KMS-11 (cell line): ENCODE results near the gene CPZ.
"Not testable (repeated sequence)": the region's sequence is repeated elsewhere in the genome, so short reads cannot be mapped to it uniquely, and the experiment has no call there.

Experiments
- H2AFZ ChIP-seq: fragments of 200-600 bp; sonication (generic); 2 replicates; pipeline ENCODE4 v1.6.1; 2016; ENCODE audit warnings: antibody characterized with exemption, mixed run types, low read depth
- H3K27ac ChIP-seq: fragments of 200-600 bp; sonication (generic); 2 replicates; pipeline ENCODE4 v1.6.1; 2016; ENCODE audit warnings: mild to moderate bottlenecking, mixed run types
- H3K27me3 ChIP-seq: fragments of 200-600 bp; sonication (generic); 2 replicates; pipeline ENCODE4 v1.6.1; 2017; ENCODE audit warnings: mild to moderate bottlenecking, low read depth, mixed run types, moderate library complexity; ENCODE audit not compliant: insufficient read depth
- H3K36me3 ChIP-seq: fragments of 200-600 bp; sonication (generic); 2 replicates; pipeline ENCODE4 v1.6.1; 2017; ENCODE audit warnings: mild to moderate bottlenecking, mixed run types; ENCODE audit not compliant: insufficient read depth
- H3K4me1 ChIP-seq: fragments of 200-600 bp; sonication (generic); 2 replicates; pipeline ENCODE4 v1.6.1; 2016; ENCODE audit warnings: mild to moderate bottlenecking, low read depth, mixed run types; ENCODE audit not compliant: poor library complexity, severe bottlenecking
- H3K4me2 ChIP-seq: fragments of 200-600 bp; sonication (generic); 2 replicates; pipeline ENCODE4 v1.7.0; 2016; ENCODE audit warnings: mild to moderate bottlenecking, mixed run types
- H3K4me3 ChIP-seq: fragments of 200-600 bp; sonication (generic); IDR thresholded peaks from 2 replicates; pipeline ENCODE4 v1.6.1; 2017; ENCODE audit warnings: low read depth, low read length, mixed read lengths; ENCODE audit not compliant: insufficient read depth
- H3K79me2 ChIP-seq: fragments of 200-600 bp; sonication (generic); 2 replicates; pipeline ENCODE4 v1.6.1; 2016; ENCODE audit warnings: low read depth, mixed run types; ENCODE audit not compliant: insufficient read depth
- H3K9ac ChIP-seq: fragments of 200-600 bp; sonication (generic); 2 replicates; pipeline ENCODE4 v1.6.1; 2016; ENCODE audit warnings: mild to moderate bottlenecking, mixed run types
- H4K20me1 ChIP-seq: fragments of 200-600 bp; sonication (generic); 2 replicates; pipeline ENCODE4 v1.6.1; 2016; ENCODE audit warnings: mild to moderate bottlenecking, mixed run types; ENCODE audit not compliant: insufficient read depth
- CTCF ChIP-seq: fragments of 200-600 bp; sonication (generic); conservative IDR thresholded peaks from 2 replicates; pipeline ENCODE4 v1.6.1; 2017; ENCODE audit warnings: low read depth, mild to moderate bottlenecking, antibody characterized with exemption, low read length, moderate library complexity, mixed read lengths

CPZ gene

GRCh38 chr4:8573266-8573665 lies 19.3 kb upstream of the CPZ start:
- H3K79me2 ChIP-seq: no peaks in the 10 kb centered on the region
- TF ChIP-seq CTCF: no peak
- no peak overlapping the region for H3K27ac ChIP-seq
- no peaks in the 10 kb centered on the region for H3K27me3 ChIP-seq
- H3K9ac ChIP-seq: no peak overlapping the region
- H3K4me2 ChIP-seq: no peak overlapping the region
- no peak overlapping the region for H2AFZ ChIP-seq
- no peak overlapping the region for H3K4me3 ChIP-seq
- no peaks in the 10 kb centered on the region for H4K20me1 ChIP-seq
- H3K36me3 ChIP-seq: no peaks in the 10 kb centered on the region
- no peaks in the 10 kb centered on the region for H3K4me1 ChIP-seq

- no peak overlapping the region for H3K4me3 ChIP-seq
- no peak overlapping the region for H3K4me2 ChIP-seq
- H3K36me3 ChIP-seq: no peaks in the 10 kb centered on the region
- H3K27me3 ChIP-seq: no peaks in the 10 kb centered on the region
- no peak for TF ChIP-seq CTCF
- H3K79me2 ChIP-seq: no peaks in the 10 kb centered on the region
- no peak overlapping the region for H3K9ac ChIP-seq
- no peak overlapping the region for H3K27ac ChIP-seq
- H3K4me1 ChIP-seq: no peaks in the 10 kb centered on the region
- H4K20me1 ChIP-seq: no peaks in the 10 kb centered on the region
- H2AFZ ChIP-seq: no peak overlapping the region
Measured at GRCh38 chr4:8574796-8575370, 17.7 kb upstream of the CPZ start.

GRCh38 chr4:8575457-8575856 lies 17.1 kb upstream of the CPZ start:
- Histone ChIP-seq H3K4me3 (no peak overlapping the region), H4K20me1 (no peaks in the 10 kb centered on the region), H3K4me1 (no peaks in the 10 kb centered on the region), H3K4me2 (no peak overlapping the region), H3K36me3 (no peaks in the 10 kb centered on the region), H3K27me3 (no peaks in the 10 kb centered on the region), H2AFZ (no peak overlapping the region), H3K9ac (no peak overlapping the region), H3K79me2 (no peaks in the 10 kb centered on the region), H3K27ac (no peak overlapping the region)
- TF ChIP-seq CTCF: no peak

- not testable (repeated sequence) for H3K4me2 ChIP-seq, H3K27me3 ChIP-seq, H3K4me3 ChIP-seq, H3K36me3 ChIP-seq, H3K4me1 ChIP-seq, H3K79me2 ChIP-seq, H4K20me1 ChIP-seq, H3K9ac ChIP-seq, H2AFZ ChIP-seq, H3K27ac ChIP-seq
Measured at GRCh38 chr4:8576591-8576990, 16.0 kb upstream of the CPZ start.

- Histone ChIP-seq H2AFZ (no peak overlapping the region), H3K79me2 (no peaks in the 10 kb centered on the region), H3K4me2 (no peak overlapping the region), H3K9ac (no peak overlapping the region), H3K4me3 (no peak overlapping the region), H3K36me3 (no peaks in the 10 kb centered on the region), H3K27me3 (no peaks in the 10 kb centered on the region), H4K20me1 (no peaks in the 10 kb centered on the region), H3K4me1 (no peaks in the 10 kb centered on the region), H3K27ac (no peak overlapping the region)
- no peak for TF ChIP-seq CTCF
Measured at GRCh38 chr4:8577046-8577445, 15.5 kb upstream of the CPZ start.
